Measurements from ENCODE around the gene PKDCC.
A peak's percentile ranks its signal among the peaks of the same experiment; 100 is the strongest.

DNA sequence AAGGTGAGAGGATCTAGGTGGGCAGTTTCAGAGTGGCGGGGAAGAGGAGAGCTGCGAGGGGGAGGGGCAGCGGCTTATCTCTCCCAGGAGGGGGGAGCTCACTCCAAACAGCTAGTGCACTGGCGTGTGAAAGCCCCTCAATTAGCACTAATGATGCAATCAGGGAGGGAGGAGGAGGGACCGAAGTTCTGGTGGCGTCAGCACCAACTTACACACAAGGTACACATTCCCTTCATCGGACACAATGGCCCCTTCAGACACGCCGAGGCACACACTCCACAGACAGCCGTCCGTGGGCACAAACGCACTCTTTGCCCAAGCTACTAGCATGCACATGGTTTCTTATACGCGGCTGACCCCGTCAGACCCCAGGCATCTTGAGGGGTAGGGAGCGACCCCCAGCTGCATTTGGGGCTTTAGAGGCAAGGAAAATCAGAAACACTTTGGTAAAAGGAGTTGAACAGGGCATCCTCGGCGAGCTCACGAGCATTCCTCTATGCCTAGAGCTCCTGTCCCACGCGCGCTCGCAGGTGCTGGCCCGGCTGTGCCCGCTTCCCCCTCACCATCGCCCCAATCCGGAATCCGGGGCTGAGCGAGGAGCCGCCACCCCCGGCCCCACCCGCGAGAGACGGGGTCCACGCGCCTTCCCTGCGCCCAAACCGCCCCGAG, 868 bp upstream of the PKDCC start:
- TF ChIP-seq CTCF (IDR thresholded peaks at IDR 0.05) (no peak), POLR2A (IDR thresholded peaks at IDR 0.05) (peak in 1 of 2 donors; percentile 56), EP300 (IDR thresholded peaks at IDR 0.05) (peak in 1 of 2 donors; percentile 83)

Data from tibial nerve (tissue), 4 donors.